GM23248 (cell line): ENCODE measurements around the gene MON1B. TPM values are rescaled to one million over a fixed set of nuclear protein-coding genes. Genes with fewer than 3 reads are reported as not detected.

Source experiments
- DNase-seq: peaks from one replicate; pipeline ENCODE4 v3.0.0-alpha.2; 2015
- H2AFZ ChIP-seq: fragments of 200-600 bp; sonication (generic); 2 replicates; pipeline ENCODE4 v1.6.1; 2016; ENCODE audit warnings: antibody characterized with exemption
- H3F3A ChIP-seq: fragments of 200-600 bp; sonication (generic); 2 replicates; pipeline ENCODE4 v1.6.1; 2016; ENCODE audit warnings: mild to moderate bottlenecking, antibody characterized with exemption, mixed run types; ENCODE audit not compliant: insufficient read depth
- H3K27ac ChIP-seq: fragments of 200-600 bp; sonication (generic); 2 replicates; pipeline ENCODE4 v1.5.1; 2016; ENCODE audit warnings: mild to moderate bottlenecking
- H3K27me3 ChIP-seq: fragments of 200-600 bp; sonication (generic); replicated peaks from 2 replicates; pipeline ENCODE4 v1.6.1; 2016; ENCODE audit warnings: mild to moderate bottlenecking; ENCODE audit not compliant: insufficient read depth
- H3K36me3 ChIP-seq: fragments of 200-600 bp; sonication (generic); 2 replicates; pipeline ENCODE4 v1.6.1; 2016; ENCODE audit warnings: low read depth, mild to moderate bottlenecking
- H3K4me1 ChIP-seq: fragments of 200-600 bp; sonication (generic); 2 replicates; pipeline ENCODE4 v1.6.1; 2016; ENCODE audit warnings: mild to moderate bottlenecking; ENCODE audit not compliant: insufficient read depth
- H3K4me2 ChIP-seq: fragments of 200-600 bp; sonication (generic); one replicate; pipeline ENCODE4 v1.6.1; 2016; ENCODE audit warnings: mild to moderate bottlenecking; ENCODE audit not compliant: unreplicated experiment
- H3K4me3 ChIP-seq: fragments of 200-600 bp; sonication (generic); 2 replicates; pipeline ENCODE4 v1.5.1; 2016; ENCODE audit warnings: mild to moderate bottlenecking
- H3K79me2 ChIP-seq: fragments of 200-600 bp; sonication (generic); 2 replicates; pipeline ENCODE4 v1.6.1; 2016; ENCODE audit warnings: mild to moderate bottlenecking; ENCODE audit not compliant: insufficient read depth
- H3K9ac ChIP-seq: fragments of 200-600 bp; sonication (generic); 2 replicates; pipeline ENCODE4 v1.6.1; 2016; ENCODE audit warnings: mild to moderate bottlenecking
- H3K9me2 ChIP-seq: fragments of 200-600 bp; sonication (generic); 2 replicates; pipeline ENCODE4 v1.6.1; 2016; ENCODE audit warnings: mixed run types, mild to moderate bottlenecking, moderate library complexity; ENCODE audit not compliant: insufficient read depth
- H3K9me3 ChIP-seq: fragments of 200-600 bp; sonication (generic); one replicate; pipeline ENCODE4 v1.6.1; 2017; ENCODE audit warnings: low read depth
- H4K20me1 ChIP-seq: fragments of 200-600 bp; sonication (generic); 2 replicates; pipeline ENCODE4 v1.6.0; 2016; ENCODE audit not compliant: insufficient read depth
- EZH2 ChIP-seq: fragments of 200-600 bp; sonication (generic); IDR thresholded peaks from 2 replicates; pipeline ENCODE4 v1.6.1; 2018; ENCODE audit warnings: antibody characterized with exemption, mild to moderate bottlenecking; ENCODE audit not compliant: insufficient read depth, poor library complexity, severe bottlenecking
- EZH2phosphoT487 ChIP-seq: fragments of 200-600 bp; sonication (generic); IDR thresholded peaks from 2 replicates; pipeline ENCODE4 v1.6.1; 2018; ENCODE audit warnings: antibody characterized with exemption, moderate library complexity, mild to moderate bottlenecking, low read depth; ENCODE audit not compliant: insufficient read depth
- WGBS, 2 experiments: methylation state at CpG; one replicate each; pipeline ENCODE4 v1.1.6; 2015 to 2017; ENCODE audit warnings: low lambda C conversion rate in 2 of 2, low coverage in 1 of 2; ENCODE audit errors: missing lambda C conversion rate in 2 of 2; 5-methylcytosine and 5-hydroxymethylcytosine counted together
- in situ Hi-C: fragments of 300-500 bp; cut with MboI; formaldehyde crosslinking; loops from 2 replicates; pipeline ENCODE4 v1.15.0; 2020
- polyA plus RNA-seq: library from polyadenylated mRNA; unstranded; fragments of >200 nt; fragmentation: Nextera tagmentation; extraction: Ambion mirVana; gene quantifications from 2 replicates; pipeline ENCODE4 v1.2.1, GENCODE V29; 2016
- total RNA-seq: library from RNA; depleted of rRNA; stranded (reverse); fragments of >200 nt; shearing (Covaris generic); gene quantifications from 2 replicates; pipeline ENCODE4 v1.2.3, GENCODE V29; 2014; rRNA removed

Gene MON1B
- 9.3 and 11.3 TPM in 2 replicates for total RNA-seq
- polyA plus RNA-seq, result 21.4 and 22.8 TPM in 2 replicates

- H3K36me3 ChIP-seq, result no peaks in the 10 kb centered on the region
- in situ Hi-C loops, result loop anchor here (25.0 kb wide), 1 partner anchor 1703 kb away; the partner anchor contains the start of gene CHST6
- 1% methylated on average over 63 of the region's 63 CpGs for WGBS, 2 experiments
- no peaks in the 10 kb centered on the region for H3F3A ChIP-seq
- H2AFZ ChIP-seq, result peak within 1 kb of the TSS; percentile 97
- H3K4me2 ChIP-seq, result peak within 1 kb of the TSS; percentile 93
- H3K9ac ChIP-seq, result peak within 1 kb of the TSS; percentile 87
- H3K9me3 ChIP-seq, result no peaks in the 10 kb centered on the region
- TF ChIP-seq EZH2phosphoT487 (no peak), EZH2 (no peak)
- peak; percentile 99 for DNase-seq
- H3K27ac ChIP-seq, result peak within 1 kb of the TSS; percentile 87
- H3K4me3 ChIP-seq, result peak within 1 kb of the TSS; percentile 98
- H3K4me1 ChIP-seq, result peaks cover 6% of the 10 kb centered on the region
- H3K79me2 ChIP-seq, result peaks cover 27% of the 10 kb centered on the region
- no peaks in the 10 kb centered on the region for H4K20me1 ChIP-seq
- H3K27me3 ChIP-seq, result no peaks in the 10 kb centered on the region
- peaks cover 8% of the 10 kb centered on the region; the same call in 1 of the 2 replicates for H3K9me2 ChIP-seq
Observed at GRCh38 chr16:77190478-77191258, at the start of gene MON1B. TSS of gene MON1B (plus strand) at chr16:77191190. CDS start at chr16:77191486, 296 bp downstream.

GRCh38 chr16:77143364-77143763 lies 47.6 kb upstream of the MON1B start:
- Histone ChIP-seq H3K4me1 (no peaks in the 10 kb centered on the region), H3K4me3 (no peak overlapping the region), H2AFZ (no peak overlapping the region), H3K27me3 (no peaks in the 10 kb centered on the region), H3K9me3 (no peaks in the 10 kb centered on the region), H3K4me2 (no peak overlapping the region), H3K9me2 (no peaks in the 10 kb centered on the region), H4K20me1 (no peaks in the 10 kb centered on the region), H3K9ac (no peak overlapping the region), H3K79me2 (no peaks in the 10 kb centered on the region), H3F3A (no peaks in the 10 kb centered on the region), H3K27ac (no peak overlapping the region), H3K36me3 (no peaks in the 10 kb centered on the region)
- no peak for TF ChIP-seq EZH2phosphoT487
- no peak for TF ChIP-seq EZH2
- no peak for DNase-seq
- in situ Hi-C loops, result no loop called here

GRCh38 chr16:77148121-77148520 lies 42.9 kb upstream of the MON1B start:
- H3K36me3 ChIP-seq, result no peaks in the 10 kb centered on the region
- no peaks in the 10 kb centered on the region for H3K4me1 ChIP-seq
- no peak overlapping the region for H3K4me2 ChIP-seq
- WGBS, 2 experiments, result 8 to 10% methylated on average over 4 of the region's 4 CpGs
- no peak for DNase-seq
- H3K4me3 ChIP-seq, result no peak overlapping the region
- H3K27me3 ChIP-seq, result no peaks in the 10 kb centered on the region
- H3K9me3 ChIP-seq, result no peaks in the 10 kb centered on the region
- no peak overlapping the region for H3K27ac ChIP-seq
- in situ Hi-C loops, result no loop called here
- H3K9ac ChIP-seq, result no peak overlapping the region
- no peaks in the 10 kb centered on the region for H3F3A ChIP-seq
- no peaks in the 10 kb centered on the region for H3K9me2 ChIP-seq
- no peak overlapping the region for H2AFZ ChIP-seq
- TF ChIP-seq EZH2, result no peak
- no peaks in the 10 kb centered on the region for H3K79me2 ChIP-seq
- no peaks in the 10 kb centered on the region for H4K20me1 ChIP-seq

- TF ChIP-seq EZH2, result no peak
- TF ChIP-seq EZH2phosphoT487, result no peak
- peak; percentile 40 for DNase-seq
- Histone ChIP-seq H2AFZ (no peak overlapping the region), H3K9me3 (no peaks in the 10 kb centered on the region), H4K20me1 (no peaks in the 10 kb centered on the region), H3K27me3 (peaks cover 5% of the 10 kb centered on the region; the same call in 1 of the 2 replicates), H3K9me2 (no peaks in the 10 kb centered on the region), H3K36me3 (no peaks in the 10 kb centered on the region), H3K27ac (no peak overlapping the region), H3K4me3 (no peak overlapping the region), H3K4me1 (no peaks in the 10 kb centered on the region), H3F3A (no peaks in the 10 kb centered on the region), H3K9ac (no peak overlapping the region), H3K79me2 (no peaks in the 10 kb centered on the region), H3K4me2 (no peak overlapping the region)
- WGBS, 2 experiments, result 0% methylated on average over 3 of the region's 3 CpGs
- in situ Hi-C loops, result no loop called here
Observed at GRCh38 chr16:77157346-77158058, 33.5 kb upstream of the MON1B start.
